ENCODE results near the gene ZKSCAN8.
"Not testable (repeated sequence)": the region's sequence is repeated elsewhere in the genome, so short reads cannot be mapped to it uniquely, and the experiment has no call there.

Gene ZKSCAN8

GRCh38 chr6:28117386-28118050 is 24.2 kb upstream of the ZKSCAN8 start:
- Histone ChIP-seq H3K27ac (ENCODE audit: low read length, poor library complexity, severe bottlenecking) (no peak overlapping the region), H3K14ac (ENCODE audit: low read length in 2 of 2) (no peak overlapping the region), H3K9me3 (ENCODE audit: control insufficient read depth, low read length) (no peaks in the 10 kb centered on the region), H3K23ac (ENCODE audit: low read length in 2 of 2) (no peak overlapping the region), H2AFZ (ENCODE audit: low read depth, low read length) (no peak overlapping the region), H4K8ac (ENCODE audit: low read length) (no peak overlapping the region), H3K27me3 (ENCODE audit: control insufficient read depth in 1 of 2, insufficient read depth in 1 of 2, low read length in 2 of 2) (no peaks in the 10 kb centered on the region), H3K36me3 (ENCODE audit: control insufficient read depth in 1 of 2, insufficient read depth in 2 of 2, low read depth in 1 of 2, low read length in 2 of 2) (peaks cover 22 to 58% of the 10 kb centered on the region in 2 experiments), H2BK5ac (ENCODE audit: low read depth, low read length, poor library complexity, severe bottlenecking) (no peak overlapping the region), H2BK120ac (ENCODE audit: low read depth, low read length) (no peak overlapping the region), H2BK15ac (ENCODE audit: low read depth, poor library complexity, severe bottlenecking) (no peak overlapping the region), H2BK12ac (ENCODE audit: low read length in 2 of 2) (no peak overlapping the region), H3K4ac (ENCODE audit: low read depth in 1 of 2, low read length in 2 of 2) (no peak overlapping the region), H3K9ac (ENCODE audit: low read length) (no peak overlapping the region), H3K79me1 (replicated peaks; ENCODE audit: low read length, poor library complexity, severe bottlenecking) (peaks cover 8% of the 10 kb centered on the region), H3K4me1 (ENCODE audit: control insufficient read depth, insufficient read depth, low read depth, low read length) (no peaks in the 10 kb centered on the region), H3K18ac (ENCODE audit: low read depth in 1 of 2, low read length in 2 of 2) (no peak overlapping the region), H4K91ac (ENCODE audit: low read length) (no peak overlapping the region), H3K4me3 (ENCODE audit: insufficient read depth in 1 of 2, low read depth in 1 of 2, low read length in 2 of 2) (no peak overlapping the region), H3K4me2 (ENCODE audit: low read length, poor library complexity, severe bottlenecking) (no peak overlapping the region), H2AK5ac (ENCODE audit: low read length, severe bottlenecking) (no peak overlapping the region)
- DNase-seq: no peak
- WGBS: no CpG with 5 or more reads among the region's 2 CpGs

- no peak overlapping the region for H2BK15ac ChIP-seq (ENCODE audit: low read depth, poor library complexity, severe bottlenecking)
- 91% methylated on average over 1 of the region's 1 CpG for WGBS
- H3K9ac ChIP-seq (ENCODE audit: low read length): no peak overlapping the region
- H3K4me3 ChIP-seq (ENCODE audit: insufficient read depth in 1 of 2, low read depth in 1 of 2, low read length in 2 of 2): no peak overlapping the region
- no peak overlapping the region for H3K14ac ChIP-seq (ENCODE audit: low read length in 2 of 2)
- no peak overlapping the region for H3K18ac ChIP-seq (ENCODE audit: low read depth in 1 of 2, low read length in 2 of 2)
- H4K91ac ChIP-seq (ENCODE audit: low read length): no peak overlapping the region
- H3K36me3 ChIP-seq (ENCODE audit: control insufficient read depth in 1 of 2, insufficient read depth in 2 of 2, low read depth in 1 of 2, low read length in 2 of 2): peaks cover 22 to 58% of the 10 kb centered on the region in 2 experiments
- peaks cover 14% of the 10 kb centered on the region for H3K79me1 ChIP-seq (replicated peaks; ENCODE audit: low read length, poor library complexity, severe bottlenecking)
- no peak overlapping the region for H2BK120ac ChIP-seq (ENCODE audit: low read depth, low read length)
- no peak overlapping the region for H2BK5ac ChIP-seq (ENCODE audit: low read depth, low read length, poor library complexity, severe bottlenecking)
- no peaks in the 10 kb centered on the region for H3K9me3 ChIP-seq (ENCODE audit: control insufficient read depth, low read length)
- H3K27ac ChIP-seq (ENCODE audit: low read length, poor library complexity, severe bottlenecking): no peak overlapping the region
- H2AFZ ChIP-seq (ENCODE audit: low read depth, low read length): no peak overlapping the region
- no peak for DNase-seq
- no peak overlapping the region for H2AK5ac ChIP-seq (ENCODE audit: low read length, severe bottlenecking)
- H3K4me2 ChIP-seq (ENCODE audit: low read length, poor library complexity, severe bottlenecking): no peak overlapping the region
- no peaks in the 10 kb centered on the region for H3K4me1 ChIP-seq (ENCODE audit: control insufficient read depth, insufficient read depth, low read depth, low read length)
- no peak overlapping the region for H2BK12ac ChIP-seq (ENCODE audit: low read length in 2 of 2)
- no peaks in the 10 kb centered on the region for H3K27me3 ChIP-seq (ENCODE audit: control insufficient read depth in 1 of 2, insufficient read depth in 1 of 2, low read length in 2 of 2)
- H4K8ac ChIP-seq (ENCODE audit: low read length): no peak overlapping the region
- no peak overlapping the region for H3K23ac ChIP-seq (ENCODE audit: low read length in 2 of 2)
- no peak overlapping the region for H3K4ac ChIP-seq (ENCODE audit: low read depth in 1 of 2, low read length in 2 of 2)
These were observed 23.5 kb upstream of the ZKSCAN8 start for GRCh38 chr6:28118217-28118616.

GRCh38 chr6:28121876-28122275 is 19.8 kb upstream of the ZKSCAN8 start:
- H2BK12ac ChIP-seq (ENCODE audit: low read length in 2 of 2): no peak overlapping the region

GRCh38 chr6:28122283-28122682 is 19.4 kb upstream of the ZKSCAN8 start:
- not testable (repeated sequence) for H3K4me2 ChIP-seq (ENCODE audit: low read length, poor library complexity, severe bottlenecking); H3K23ac ChIP-seq (ENCODE audit: low read length in 2 of 2); H2AFZ ChIP-seq (ENCODE audit: low read depth, low read length)

More at GRCh38 chr6:28121876-28122275, 19.8 kb upstream of the ZKSCAN8 start:
- WGBS: no CpG with 5 or more reads among the region's 2 CpGs
- Histone ChIP-seq H3K4me1 (ENCODE audit: control insufficient read depth, insufficient read depth, low read depth, low read length) (peaks cover 4% of the 10 kb centered on the region), H2BK5ac (ENCODE audit: low read depth, low read length, poor library complexity, severe bottlenecking) (no peak overlapping the region), H4K91ac (ENCODE audit: low read length) (no peak overlapping the region), H4K8ac (ENCODE audit: low read length) (no peak overlapping the region), H2AK5ac (ENCODE audit: low read length, severe bottlenecking) (no peak overlapping the region), H3K9ac (ENCODE audit: low read length) (no peak overlapping the region), H3K79me1 (replicated peaks; ENCODE audit: low read length, poor library complexity, severe bottlenecking) (peaks cover 20% of the 10 kb centered on the region), H3K9me3 (ENCODE audit: control insufficient read depth, low read length) (no peaks in the 10 kb centered on the region), H3K14ac (ENCODE audit: low read length in 2 of 2) (no peak overlapping the region), H2BK120ac (ENCODE audit: low read depth, low read length) (no peak overlapping the region), H2AFZ (ENCODE audit: low read depth, low read length) (no peak overlapping the region), H3K4me2 (ENCODE audit: low read length, poor library complexity, severe bottlenecking) (no peak overlapping the region), H2BK15ac (ENCODE audit: low read depth, poor library complexity, severe bottlenecking) (no peak overlapping the region), H3K27me3 (ENCODE audit: control insufficient read depth in 1 of 2, insufficient read depth in 1 of 2, low read length in 2 of 2) (no peaks in the 10 kb centered on the region), H3K27ac (ENCODE audit: low read length, poor library complexity, severe bottlenecking) (no peak overlapping the region), H3K4ac (ENCODE audit: low read depth in 1 of 2, low read length in 2 of 2) (no peak overlapping the region), H3K4me3 (ENCODE audit: insufficient read depth in 1 of 2, low read depth in 1 of 2, low read length in 2 of 2) (no peak overlapping the region), H3K18ac (ENCODE audit: low read depth in 1 of 2, low read length in 2 of 2) (no peak overlapping the region), H3K23ac (ENCODE audit: low read length in 2 of 2) (no peak overlapping the region), H3K36me3 (ENCODE audit: control insufficient read depth in 1 of 2, insufficient read depth in 2 of 2, low read depth in 1 of 2, low read length in 2 of 2) (peaks cover 14 to 44% of the 10 kb centered on the region in 2 experiments)
- no peak for DNase-seq

More at GRCh38 chr6:28122283-28122682, 19.4 kb upstream of the ZKSCAN8 start:
- not testable (repeated sequence) for H3K18ac ChIP-seq (ENCODE audit: low read depth in 1 of 2, low read length in 2 of 2); H3K14ac ChIP-seq (ENCODE audit: low read length in 2 of 2); DNase-seq; H3K9ac ChIP-seq (ENCODE audit: low read length); H3K9me3 ChIP-seq (ENCODE audit: control insufficient read depth, low read length); H4K8ac ChIP-seq (ENCODE audit: low read length); H2BK12ac ChIP-seq (ENCODE audit: low read length in 2 of 2); H3K4me3 ChIP-seq (ENCODE audit: insufficient read depth in 1 of 2, low read depth in 1 of 2, low read length in 2 of 2); H3K4me1 ChIP-seq (ENCODE audit: control insufficient read depth, insufficient read depth, low read depth, low read length); H4K91ac ChIP-seq (ENCODE audit: low read length); H2BK120ac ChIP-seq (ENCODE audit: low read depth, low read length); H2BK5ac ChIP-seq (ENCODE audit: low read depth, low read length, poor library complexity, severe bottlenecking); H2AK5ac ChIP-seq (ENCODE audit: low read length, severe bottlenecking); H3K4ac ChIP-seq (ENCODE audit: low read depth in 1 of 2, low read length in 2 of 2); H2BK15ac ChIP-seq (ENCODE audit: low read depth, poor library complexity, severe bottlenecking); H3K27me3 ChIP-seq (ENCODE audit: control insufficient read depth in 1 of 2, insufficient read depth in 1 of 2, low read length in 2 of 2); H3K27ac ChIP-seq (ENCODE audit: low read length, poor library complexity, severe bottlenecking)
- Histone ChIP-seq H3K36me3 (ENCODE audit: control insufficient read depth in 1 of 2, insufficient read depth in 2 of 2, low read depth in 1 of 2, low read length in 2 of 2) (peaks cover 14 to 44% of the 10 kb centered on the region in 2 experiments), H3K79me1 (replicated peaks; ENCODE audit: low read length, poor library complexity, severe bottlenecking) (peaks cover 23% of the 10 kb centered on the region)
- WGBS: 97% methylated on average over 5 of the region's 5 CpGs
